Activated T-cell treated with anti-CD3 and anti-CD28 coated beads, Interleukin-2, amount 50 U/mL, for 72 hours (primary cell): ENCODE measurements around the gene CDHR1. TPM values are rescaled to one million over a fixed set of nuclear protein-coding genes. Genes with fewer than 3 reads are reported as not detected.
"Not testable (repeated sequence)": the region's sequence is repeated elsewhere in the genome, so short reads cannot be mapped to it uniquely, and the experiment has no call there.

Experiments
- ATAC-seq, 2 donors: fragments of 150-1000 bp; cut with Tn5 transposase; replicated peaks in 1 of 2; 2 replicates each; pipeline ENCODE4 v1.10.0; 2021; ENCODE audit warnings: moderate library complexity in 2 of 2, mild to moderate bottlenecking in 1 of 2
- DNase-seq, 2 donors: peaks; one replicate each; pipeline ENCODE4 v3.0.0; 2021 to 2022; ENCODE audit warnings: mixed read lengths in 1 of 2
- H3K27ac Mint-ChIP-seq: one replicate; pipeline ENCODE4 v1.8.0; 2022; ENCODE audit warnings: mild to moderate bottlenecking, moderate library complexity, mixed read lengths
- H3K27me3 Mint-ChIP-seq: one replicate; pipeline ENCODE4 v1.8.0; 2022; ENCODE audit warnings: low read depth, mixed read lengths
- H3K36me3 Mint-ChIP-seq, 2 donors: one replicate each; pipeline ENCODE4 v1.8.0; 2022; ENCODE audit warnings: mixed read lengths in 2 of 2, mild to moderate bottlenecking in 1 of 2; ENCODE audit not compliant: insufficient read depth in 2 of 2
- H3K4me1 Mint-ChIP-seq: one replicate; pipeline ENCODE4 v1.8.0; 2022; ENCODE audit warnings: low read depth, mixed read lengths
- H3K4me3 Mint-ChIP-seq, 2 donors: one replicate each; pipeline ENCODE4 v1.8.0; 2022; ENCODE audit warnings: mild to moderate bottlenecking in 2 of 2, mixed read lengths in 2 of 2, moderate library complexity in 2 of 2
- H3K9me3 Mint-ChIP-seq, 2 donors: one replicate each; pipeline ENCODE4 v1.8.0; 2022; ENCODE audit warnings: mixed read lengths in 2 of 2
- total RNA-seq, 2 donors: library from RNA; stranded (reverse); gene quantifications; one replicate each; pipeline ENCODE4 v1.2.3, GENCODE V29; 2022

CDHR1 gene
- total RNA-seq, 2 donors from 2014 or later, result 0.36 to 2.2 TPM

- H3K36me3 Mint-ChIP-seq, result no peaks in the 10 kb centered on the region
- no peak for DNase-seq
- H3K27ac Mint-ChIP-seq, result no peak overlapping the region
These were observed 16.2 kb upstream of the CDHR1 start for GRCh38 chr10:84178160-84178609.

GRCh38 chr10:84179059-84179710 lies 15.2 kb upstream of the CDHR1 start:
- Mint-ChIP-seq H3K27ac (no peak overlapping the region), H3K27me3 (no peaks in the 10 kb centered on the region), H3K4me1 (peaks cover 6% of the 10 kb centered on the region), H3K9me3 (no peaks in the 10 kb centered on the region), H3K36me3 (no peaks in the 10 kb centered on the region), H3K4me3 (no peak overlapping the region)
- ATAC-seq (peak; percentile 64 to 65), DNase-seq (no peak)

More at GRCh38 chr10:84178160-84178609, 16.2 kb upstream of the CDHR1 start:
- Mint-ChIP-seq H3K4me1 (peaks cover 7% of the 10 kb centered on the region), H3K27me3 (no peaks in the 10 kb centered on the region), H3K4me3 (no peak overlapping the region), H3K9me3 (no peaks in the 10 kb centered on the region)
- no peak for ATAC-seq

GRCh38 chr10:84180386-84180785 lies 14.0 kb upstream of the CDHR1 start:
- H3K4me1 Mint-ChIP-seq, H3K27me3 Mint-ChIP-seq, H3K4me3 Mint-ChIP-seq, H3K36me3 Mint-ChIP-seq, DNase-seq, H3K27ac Mint-ChIP-seq, ATAC-seq, H3K9me3 Mint-ChIP-seq: not testable (repeated sequence)

GRCh38 chr10:84181631-84182030 lies 12.7 kb upstream of the CDHR1 start:
- H3K27ac Mint-ChIP-seq, result no peak overlapping the region
- ATAC-seq, result no peak
- H3K9me3 Mint-ChIP-seq, result no peaks in the 10 kb centered on the region
- no peak for DNase-seq
- no peaks in the 10 kb centered on the region for H3K27me3 Mint-ChIP-seq
- H3K4me3 Mint-ChIP-seq, result no peak overlapping the region
- peaks cover 3% of the 10 kb centered on the region for H3K4me1 Mint-ChIP-seq
- H3K36me3 Mint-ChIP-seq, result no peaks in the 10 kb centered on the region

GRCh38 chr10:84184517-84184916 lies 9.8 kb upstream of the CDHR1 start:
- no peak for DNase-seq
- no peak overlapping the region for H3K27ac Mint-ChIP-seq
- H3K27me3 Mint-ChIP-seq, result no peaks in the 10 kb centered on the region
- no peak overlapping the region for H3K4me3 Mint-ChIP-seq
- no peaks in the 10 kb centered on the region for H3K36me3 Mint-ChIP-seq
- H3K9me3 Mint-ChIP-seq, result no peaks in the 10 kb centered on the region
- no peaks in the 10 kb centered on the region for H3K4me1 Mint-ChIP-seq
- no peak for ATAC-seq

GRCh38 chr10:84185526-84186175 lies 8.7 kb upstream of the CDHR1 start:
- Mint-ChIP-seq H3K36me3 (no peaks in the 10 kb centered on the region), H3K4me3 (no peak overlapping the region), H3K4me1 (no peaks in the 10 kb centered on the region), H3K27ac (no peak overlapping the region), H3K27me3 (no peaks in the 10 kb centered on the region), H3K9me3 (no peaks in the 10 kb centered on the region)
- ATAC-seq (peak in 1 of 2 donors; percentile 4), DNase-seq (no peak)

- ATAC-seq (no peak), DNase-seq (no peak)
- peaks cover 20% of the 10 kb centered on the region for H3K27me3 Mint-ChIP-seq
- H3K4me3 Mint-ChIP-seq, result no peak overlapping the region
- no peak overlapping the region for H3K27ac Mint-ChIP-seq
- no peaks in the 10 kb centered on the region for H3K36me3 Mint-ChIP-seq
- peaks cover 8% of the 10 kb centered on the region for H3K4me1 Mint-ChIP-seq
- no peaks in the 10 kb centered on the region for H3K9me3 Mint-ChIP-seq
These were observed 5.5 kb upstream of the CDHR1 start for GRCh38 chr10:84188815-84189214.

GRCh38 chr10:84190621-84191020 lies 3.7 kb upstream of the CDHR1 start:
- ATAC-seq, result no peak
- Mint-ChIP-seq H3K4me3 (no peak overlapping the region), H3K9me3 (no peaks in the 10 kb centered on the region), H3K4me1 (peaks cover 8% of the 10 kb centered on the region), H3K27ac (no peak overlapping the region), H3K36me3 (no peaks in the 10 kb centered on the region), H3K27me3 (peaks cover 27% of the 10 kb centered on the region)
- no peak for DNase-seq

- Mint-ChIP-seq H3K27me3 (peaks cover 32% of the 10 kb centered on the region), H3K9me3 (no peaks in the 10 kb centered on the region), H3K36me3 (no peaks in the 10 kb centered on the region), H3K27ac (no peak overlapping the region), H3K4me3 (no peak overlapping the region), H3K4me1 (peaks cover 8% of the 10 kb centered on the region)
- ATAC-seq (peak in 1 of 2 donors; percentile 34), DNase-seq (no peak)
These were observed 3.2 kb upstream of the CDHR1 start for GRCh38 chr10:84191106-84191505.

- Mint-ChIP-seq H3K36me3 (no peaks in the 10 kb centered on the region), H3K9me3 (no peaks in the 10 kb centered on the region), H3K4me3 (no peak overlapping the region), H3K27ac (no peak overlapping the region), H3K27me3 (peaks cover 43% of the 10 kb centered on the region), H3K4me1 (peaks cover 8% of the 10 kb centered on the region)
- DNase-seq, result no peak
- ATAC-seq, result no peak
These were observed 1.0 kb upstream of the CDHR1 start for GRCh38 chr10:84193327-84193726.

- Mint-ChIP-seq H3K27me3 (peaks cover 43% of the 10 kb centered on the region), H3K9me3 (no peaks in the 10 kb centered on the region), H3K36me3 (no peaks in the 10 kb centered on the region), H3K4me1 (peaks cover 8% of the 10 kb centered on the region), H3K27ac (no peak overlapping the region), H3K4me3 (peak overlapping the region; percentile 66 to 73)
- DNase-seq (no peak), ATAC-seq (no peak)
These were observed 402 bp upstream of the CDHR1 start for GRCh38 chr10:84193846-84194423.

- H3K4me3 Mint-ChIP-seq, result peak overlapping the region; percentile 66 to 73
- no peaks in the 10 kb centered on the region for H3K36me3 Mint-ChIP-seq
- H3K27me3 Mint-ChIP-seq, result peaks cover 43% of the 10 kb centered on the region
- no peak overlapping the region for H3K27ac Mint-ChIP-seq
- H3K4me1 Mint-ChIP-seq, result peaks cover 8% of the 10 kb centered on the region
- DNase-seq, result no peak
- no peaks in the 10 kb centered on the region for H3K9me3 Mint-ChIP-seq
- no peak for ATAC-seq
These were observed 900 bp downstream of the CDHR1 start for GRCh38 chr10:84195044-84195830.

GRCh38 chr10:84196083-84196482 lies 1.7 kb downstream of the CDHR1 start:
- DNase-seq (no peak), ATAC-seq (no peak)
- H3K9me3 Mint-ChIP-seq, result no peaks in the 10 kb centered on the region
- H3K36me3 Mint-ChIP-seq, result no peaks in the 10 kb centered on the region
- H3K27me3 Mint-ChIP-seq, result peaks cover 42% of the 10 kb centered on the region
- H3K4me1 Mint-ChIP-seq, result peaks cover 5% of the 10 kb centered on the region
- H3K27ac Mint-ChIP-seq, result no peak overlapping the region
- no peak overlapping the region for H3K4me3 Mint-ChIP-seq
